Activated naive CD4-positive, alpha-beta T cell treated with anti-CD3 and anti-CD28 coated beads, Interleukin-2, amount 10 ng/mL, durations not matched to agents 7 days and 5 days (primary cell): ENCODE data around the gene KAZN.

ENCODE experiments used
- CTCF ChIA-PET: fragments of 350-600 bp; sonication (Branson Sonifier 250); formaldehyde crosslinking; loops from one replicate; lab custom pipeline; 2021; ENCODE audit warnings: antibody characterized with exemption; lab: Charles Lee
- DNase-seq: peaks from one replicate; pipeline ENCODE4 v3.0.0-alpha.2; 2020
- H3K27ac Mint-ChIP-seq: one replicate; pipeline ENCODE4 v1.8.0; 2021; ENCODE audit warnings: mild to moderate bottlenecking, moderate library complexity, mixed read lengths
- H3K27me3 Mint-ChIP-seq: one replicate; pipeline ENCODE4 v1.8.0; 2021; ENCODE audit warnings: mild to moderate bottlenecking, mixed read lengths
- H3K36me3 Mint-ChIP-seq: one replicate; pipeline ENCODE4 v1.8.0; 2021; ENCODE audit warnings: mixed read lengths
- H3K4me1 Mint-ChIP-seq: one replicate; pipeline ENCODE4 v1.8.0; 2021; ENCODE audit warnings: mixed read lengths
- H3K4me3 Mint-ChIP-seq: one replicate; pipeline ENCODE4 v1.8.0; 2021; ENCODE audit warnings: mild to moderate bottlenecking, moderate library complexity, mixed read lengths
- H3K9me3 Mint-ChIP-seq: one replicate; pipeline ENCODE4 v1.8.0; 2021; ENCODE audit warnings: mixed read lengths

Gene KAZN

DNA sequence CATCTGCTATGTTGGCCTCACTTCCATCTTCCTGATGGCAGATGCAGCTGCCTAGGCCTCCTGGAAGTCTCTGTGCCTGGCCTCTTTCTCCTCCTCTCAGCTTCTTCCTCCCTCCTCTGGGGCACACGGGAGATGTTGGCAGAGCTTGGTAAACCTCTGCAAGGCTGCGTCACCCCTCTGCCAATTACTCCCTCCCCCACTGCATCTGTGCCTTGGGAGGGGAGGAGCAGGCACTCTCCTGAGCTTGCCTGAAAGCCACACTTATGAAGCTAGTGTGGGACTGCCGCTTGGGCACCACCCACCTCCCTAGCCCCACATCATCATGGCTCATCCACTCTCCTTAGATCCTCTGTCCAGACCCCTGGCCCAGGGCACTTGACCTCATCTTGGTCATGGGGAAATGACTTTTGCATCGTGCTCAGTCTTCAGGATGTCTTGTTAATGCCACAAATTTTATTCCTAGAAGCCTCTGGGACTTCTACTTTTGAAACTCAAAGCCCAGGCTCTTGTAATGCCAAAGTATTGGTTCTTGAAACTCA lies 547.7 kb downstream of the KAZN start:
- no peak overlapping the region for H3K27ac Mint-ChIP-seq
- no peaks in the 10 kb centered on the region for H3K36me3 Mint-ChIP-seq
- no peaks in the 10 kb centered on the region for H3K9me3 Mint-ChIP-seq
- CTCF ChIA-PET: no interaction called here
- peaks cover 86% of the 10 kb centered on the region for H3K27me3 Mint-ChIP-seq
- no peak overlapping the region for H3K4me3 Mint-ChIP-seq
- DNase-seq: no peak
- H3K4me1 Mint-ChIP-seq: no peaks in the 10 kb centered on the region

DNA sequence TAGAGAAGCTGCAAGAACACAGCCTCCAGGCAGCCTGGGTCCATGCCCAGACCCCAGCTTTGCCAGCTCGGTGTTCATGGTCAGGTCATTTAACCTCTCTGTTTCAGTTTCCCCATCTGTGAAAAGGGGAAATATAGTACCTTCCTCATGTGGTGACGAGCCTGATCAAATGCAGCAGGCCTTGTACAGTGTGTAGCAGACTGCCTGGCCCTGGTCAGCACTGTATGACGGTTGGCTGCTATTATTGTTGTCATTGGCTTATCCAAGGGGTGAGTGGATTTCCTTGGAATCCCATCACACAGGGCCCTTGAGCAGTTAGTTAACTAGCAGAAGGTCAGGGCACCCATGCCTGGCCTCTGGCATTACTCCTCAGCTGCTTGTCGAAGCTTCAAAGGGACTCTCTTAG lies 548.5 kb downstream of the KAZN start:
- H3K4me1 Mint-ChIP-seq: no peaks in the 10 kb centered on the region
- no peak overlapping the region for H3K27ac Mint-ChIP-seq
- CTCF ChIA-PET: interaction anchor here (1.4 kb wide), 1 partner anchor 158 kb away, joined by 4 read pairs; no protein-coding TSS in a partner anchor
- H3K9me3 Mint-ChIP-seq: no peaks in the 10 kb centered on the region
- no peak overlapping the region for H3K4me3 Mint-ChIP-seq
- no peak for DNase-seq
- no peaks in the 10 kb centered on the region for H3K36me3 Mint-ChIP-seq
- peaks cover 86% of the 10 kb centered on the region for H3K27me3 Mint-ChIP-seq

DNA sequence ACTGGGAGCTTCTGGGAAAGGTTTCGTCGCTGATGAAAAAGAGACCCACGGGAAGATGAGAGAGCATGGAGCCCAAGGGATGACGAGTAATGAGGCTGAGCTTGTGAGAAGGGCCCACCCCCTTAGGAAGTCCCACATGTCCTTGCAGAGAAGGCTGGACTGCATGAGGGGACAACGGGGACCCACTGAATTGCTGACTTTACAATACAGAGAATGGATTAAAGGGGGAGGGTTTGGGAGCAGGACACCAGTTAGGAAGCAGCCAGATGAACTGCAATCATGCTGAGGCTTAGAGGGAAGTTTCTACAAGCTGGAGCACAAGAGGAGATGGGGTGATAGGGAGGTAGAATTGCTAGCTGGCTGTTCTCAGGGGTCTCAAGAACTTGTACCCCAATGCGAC lies 549.5 kb downstream of the KAZN start:
- peaks cover 90% of the 10 kb centered on the region for H3K27me3 Mint-ChIP-seq
- DNase-seq: no peak
- H3K27ac Mint-ChIP-seq: no peak overlapping the region
- no peaks in the 10 kb centered on the region for H3K9me3 Mint-ChIP-seq
- H3K4me3 Mint-ChIP-seq: no peak overlapping the region
- H3K36me3 Mint-ChIP-seq: no peaks in the 10 kb centered on the region
- H3K4me1 Mint-ChIP-seq: peaks cover 5% of the 10 kb centered on the region
- CTCF ChIA-PET: interaction anchor here (1.0 to 1.4 kb wide), 4 partner anchors 8 to 157 kb away, joined by 3 to 4 read pairs (median 4); no protein-coding TSS in a partner anchor

DNA sequence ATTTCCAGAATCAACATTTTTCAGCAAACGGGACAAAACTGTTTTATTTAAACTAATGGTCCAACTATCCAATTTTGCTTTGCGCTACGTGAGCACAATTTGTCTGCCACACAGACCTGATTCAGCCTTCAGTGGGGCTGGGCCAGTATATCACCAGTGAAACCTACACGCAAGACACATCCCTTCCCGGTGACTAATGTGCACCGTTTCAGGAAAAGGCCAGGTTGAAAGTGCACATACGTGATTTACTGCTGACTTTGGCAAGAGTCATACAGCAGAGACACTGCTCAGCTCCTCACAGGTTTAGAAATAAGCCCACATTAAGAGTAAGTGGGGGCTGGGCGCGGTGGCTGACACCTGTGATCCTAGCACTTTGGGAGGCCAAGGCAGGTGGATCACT lies 550.0 kb downstream of the KAZN start:
- Mint-ChIP-seq H3K36me3 (no peaks in the 10 kb centered on the region), H3K27ac (no peak overlapping the region), H3K27me3 (peaks cover 91% of the 10 kb centered on the region), H3K4me1 (peaks cover 5% of the 10 kb centered on the region), H3K9me3 (no peaks in the 10 kb centered on the region), H3K4me3 (no peak overlapping the region)
- DNase-seq: no peak
- CTCF ChIA-PET: interaction anchor here (1.0 to 1.4 kb wide), 4 partner anchors 8 to 156 kb away, joined by 3 to 4 read pairs (median 4); no protein-coding TSS in a partner anchor

DNA sequence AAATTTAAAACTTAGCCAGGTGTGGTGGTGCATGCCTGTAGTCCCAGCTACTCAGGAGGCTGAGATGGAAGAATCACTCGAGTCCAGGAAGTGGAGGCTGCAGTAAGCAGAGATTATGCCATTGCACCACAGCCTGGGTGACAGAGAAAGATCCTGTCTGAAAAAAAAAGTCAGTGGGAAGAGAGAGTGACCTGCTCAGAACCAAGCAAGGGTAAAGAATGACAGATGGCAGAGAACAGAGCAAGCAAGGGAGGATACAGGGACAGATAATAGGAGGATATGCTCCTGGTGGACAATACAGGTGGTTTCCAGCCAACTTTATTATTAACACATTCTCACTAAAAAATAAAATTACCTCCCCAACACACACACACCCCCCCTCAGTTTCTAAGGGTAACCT lies 550.5 kb downstream of the KAZN start:
- Mint-ChIP-seq H3K9me3 (no peaks in the 10 kb centered on the region), H3K27me3 (peaks cover 93% of the 10 kb centered on the region)
- CTCF ChIA-PET: interaction anchor here (1.7 kb wide), 1 partner anchor 106 kb away, joined by 3 read pairs; no protein-coding TSS in a partner anchor

DNA sequence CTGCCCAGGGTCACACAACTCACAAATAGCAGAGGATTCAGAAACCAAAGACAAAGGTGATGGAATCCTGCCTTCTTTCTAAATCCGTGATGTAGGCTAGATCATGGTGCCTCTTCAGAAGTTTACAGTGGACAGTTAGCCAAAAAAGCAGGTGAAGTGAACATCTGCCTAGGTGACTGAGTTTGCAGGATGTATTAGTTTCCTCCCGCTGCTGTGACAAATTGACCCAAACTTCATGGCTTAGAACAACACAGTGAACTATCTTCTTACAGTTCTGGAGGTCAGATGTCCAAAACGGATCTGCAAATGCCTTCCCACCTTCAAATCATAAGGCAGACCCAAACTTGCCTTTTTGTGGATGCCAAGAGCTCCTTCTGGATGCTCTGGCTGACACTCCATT lies 551.9 kb downstream of the KAZN start:
- no peak for DNase-seq
- CTCF ChIA-PET: interaction anchor here (1.7 to 4.3 kb wide), 4 partner anchors 22 to 155 kb away, joined by 3 to 22 read pairs (median 12); no protein-coding TSS in a partner anchor
- Mint-ChIP-seq H3K9me3 (no peaks in the 10 kb centered on the region), H3K27ac (no peak overlapping the region), H3K4me3 (no peak overlapping the region), H3K27me3 (peaks cover 93% of the 10 kb centered on the region), H3K4me1 (peaks cover 14% of the 10 kb centered on the region), H3K36me3 (no peaks in the 10 kb centered on the region)

More for the DNA sequence above, 550.5 kb downstream of the KAZN start:
- DNase-seq: no peak
- no peaks in the 10 kb centered on the region for H3K36me3 Mint-ChIP-seq
- H3K4me3 Mint-ChIP-seq: no peak overlapping the region
- H3K4me1 Mint-ChIP-seq: peaks cover 5% of the 10 kb centered on the region
- H3K27ac Mint-ChIP-seq: no peak overlapping the region

DNA sequence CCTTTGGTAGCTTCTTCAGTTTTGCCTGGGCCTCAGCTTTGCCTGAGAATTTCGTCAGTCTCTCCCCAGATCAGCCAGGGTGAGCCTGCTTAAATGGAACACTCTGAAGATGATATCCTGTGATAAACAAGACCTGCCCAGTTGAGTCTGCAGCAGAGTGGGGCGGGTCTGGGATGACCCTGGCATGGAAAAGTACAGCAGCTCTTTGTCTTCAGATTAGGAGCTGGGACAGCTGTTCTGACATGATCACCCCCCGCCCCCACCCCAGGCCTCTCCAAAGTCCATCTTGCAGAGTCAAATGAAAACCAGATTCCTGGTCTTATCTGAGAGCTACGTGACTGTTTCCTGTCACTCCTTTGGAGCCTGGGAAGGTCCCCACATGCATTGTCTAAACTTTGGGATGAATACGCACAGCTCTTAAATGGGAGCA lies 552.9 kb downstream of the KAZN start:
- CTCF ChIA-PET: interaction anchor here (0.7 to 4.3 kb wide), 8 partner anchors 12 to 169 kb away, joined by 3 to 22 read pairs (median 4); no protein-coding TSS in a partner anchor
- Mint-ChIP-seq H3K4me3 (no peak overlapping the region), H3K27ac (no peak overlapping the region), H3K4me1 (peaks cover 24% of the 10 kb centered on the region), H3K27me3 (peaks cover 93% of the 10 kb centered on the region), H3K36me3 (no peaks in the 10 kb centered on the region), H3K9me3 (no peaks in the 10 kb centered on the region)
- DNase-seq: no peak

DNA sequence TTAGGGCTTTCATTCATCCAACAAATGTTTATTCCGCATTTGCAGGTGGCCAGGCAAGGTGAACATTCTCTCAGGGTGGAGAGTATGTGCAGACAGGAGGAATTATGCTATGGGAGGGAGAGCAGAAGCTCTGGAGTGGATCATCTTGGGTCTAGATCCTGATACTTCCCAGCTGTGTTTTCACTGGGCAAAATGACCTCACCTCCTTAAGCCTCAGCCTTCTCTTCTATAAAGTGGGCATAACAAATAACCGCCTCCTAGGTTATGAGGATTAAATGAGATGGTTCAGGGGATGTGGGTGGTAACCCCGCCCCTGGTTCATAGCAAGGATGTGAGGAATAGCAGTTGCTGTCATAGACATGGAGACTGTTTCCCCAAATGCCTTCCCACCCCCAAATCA lies 553.4 kb downstream of the KAZN start:
- Mint-ChIP-seq H3K36me3 (no peaks in the 10 kb centered on the region), H3K4me3 (no peak overlapping the region), H3K4me1 (peaks cover 29% of the 10 kb centered on the region), H3K9me3 (no peaks in the 10 kb centered on the region), H3K27ac (no peak overlapping the region), H3K27me3 (peaks cover 91% of the 10 kb centered on the region)
- no peak for DNase-seq
- CTCF ChIA-PET: interaction anchor here (0.7 to 4.3 kb wide), 10 partner anchors 13 to 168 kb away, joined by 3 to 22 read pairs (median 4); no protein-coding TSS in a partner anchor

DNA sequence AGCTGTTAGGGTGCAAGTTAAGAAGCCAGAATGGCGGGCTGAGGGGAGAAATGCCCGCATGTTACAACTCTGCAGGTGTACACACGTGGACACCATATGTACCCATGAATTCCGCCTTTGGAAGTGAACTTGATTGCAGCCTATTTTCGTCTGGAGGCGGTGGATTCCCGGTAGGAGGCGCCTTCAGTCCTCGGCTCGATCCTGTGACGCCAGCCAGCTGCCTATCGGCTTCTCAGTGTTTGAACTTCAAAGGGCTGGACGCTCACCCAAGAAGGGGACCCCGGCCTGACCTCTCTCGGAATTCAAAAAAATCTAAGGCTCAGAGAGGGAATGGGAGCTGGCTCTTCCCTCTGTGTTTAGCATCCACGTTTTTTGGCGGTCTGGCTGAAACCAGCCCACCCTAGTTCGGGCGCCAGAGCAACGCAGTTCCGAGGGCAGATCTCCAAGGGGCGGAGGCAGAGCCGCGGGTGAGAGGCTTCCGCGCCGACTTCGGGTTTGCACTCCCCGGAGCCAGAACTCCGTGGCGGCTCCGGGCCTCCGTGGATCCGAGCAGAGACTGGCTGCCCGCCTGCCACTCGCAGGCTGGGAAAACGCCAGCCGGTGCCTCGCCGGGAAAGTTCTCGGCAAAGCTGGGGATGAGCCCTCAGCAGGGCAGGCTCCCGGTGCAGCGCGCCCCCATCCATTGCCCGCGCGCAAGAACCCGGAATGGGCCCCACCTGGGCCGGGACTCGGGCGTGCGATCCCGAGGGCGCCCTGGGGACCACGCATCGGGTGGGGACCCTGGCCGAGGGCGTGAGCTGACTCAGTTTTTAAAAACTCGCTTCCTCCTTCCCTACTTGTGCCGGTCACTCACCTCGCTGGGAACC lies 554.1 kb downstream of the KAZN start:
- no peak overlapping the region for H3K27ac Mint-ChIP-seq
- H3K4me3 Mint-ChIP-seq: peak overlapping the region; percentile 41
- H3K4me1 Mint-ChIP-seq: peaks cover 36% of the 10 kb centered on the region
- CTCF ChIA-PET: interaction anchor here (0.7 to 4.3 kb wide), 10 partner anchors 13 to 167 kb away, joined by 3 to 22 read pairs (median 4); no protein-coding TSS in a partner anchor
- no peaks in the 10 kb centered on the region for H3K9me3 Mint-ChIP-seq
- peaks cover 87% of the 10 kb centered on the region for H3K27me3 Mint-ChIP-seq
- peak; percentile 46 for DNase-seq
- no peaks in the 10 kb centered on the region for H3K36me3 Mint-ChIP-seq

DNA sequence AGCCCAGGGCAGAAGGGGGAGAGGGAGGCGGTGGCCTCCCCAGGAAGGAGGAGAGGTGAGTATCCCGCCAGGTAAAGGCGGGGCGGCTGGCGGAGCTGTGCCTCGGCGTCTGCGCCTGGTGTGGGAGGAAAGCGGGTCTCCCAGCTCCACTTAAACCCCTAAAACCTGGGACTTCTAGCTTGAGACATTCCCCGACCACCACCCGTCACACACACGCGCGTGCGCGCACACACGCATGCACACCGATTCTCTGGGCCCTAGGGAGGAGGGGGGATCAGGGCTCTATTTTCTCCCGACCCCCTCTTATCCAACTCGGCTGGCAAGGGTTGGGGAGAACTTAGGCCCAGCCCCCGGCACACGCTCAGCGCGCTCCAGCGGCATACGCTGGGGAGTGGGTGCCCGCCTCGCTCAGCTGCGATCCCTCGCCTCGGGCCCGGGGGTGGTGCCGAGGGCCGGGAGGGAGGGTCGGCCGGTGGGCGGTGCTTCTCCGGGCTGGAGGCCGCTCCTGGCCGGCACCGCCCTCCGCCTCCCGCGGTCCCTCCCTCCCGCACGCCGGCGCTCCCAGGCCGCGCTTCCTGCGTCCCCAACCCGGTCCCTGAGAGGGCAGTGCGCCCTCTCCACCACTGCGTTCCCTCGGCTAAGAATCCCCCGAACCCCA lies 554.8 kb downstream of the KAZN start, which contains the start of gene TMEM51:
TSS of gene TMEM51 (plus strand) at position 564 of the 658 bp plus-strand sequence. CDS start 61,341 bp downstream, outside the sequence.
- no peaks in the 10 kb centered on the region for H3K9me3 Mint-ChIP-seq
- H3K4me1 Mint-ChIP-seq: peaks cover 42% of the 10 kb centered on the region
- H3K27me3 Mint-ChIP-seq: peaks cover 83% of the 10 kb centered on the region
- DNase-seq: peak; percentile 29
- CTCF ChIA-PET: interaction anchor here (0.6 to 4.3 kb wide), 7 partner anchors 25 to 156 kb away, joined by 4 to 22 read pairs (median 6); no protein-coding TSS in a partner anchor
- no peak within 1 kb of the TSS for H3K27ac Mint-ChIP-seq
- H3K4me3 Mint-ChIP-seq: peak within 1 kb of the TSS; percentile 42
- no peaks in the 10 kb centered on the region for H3K36me3 Mint-ChIP-seq

DNA sequence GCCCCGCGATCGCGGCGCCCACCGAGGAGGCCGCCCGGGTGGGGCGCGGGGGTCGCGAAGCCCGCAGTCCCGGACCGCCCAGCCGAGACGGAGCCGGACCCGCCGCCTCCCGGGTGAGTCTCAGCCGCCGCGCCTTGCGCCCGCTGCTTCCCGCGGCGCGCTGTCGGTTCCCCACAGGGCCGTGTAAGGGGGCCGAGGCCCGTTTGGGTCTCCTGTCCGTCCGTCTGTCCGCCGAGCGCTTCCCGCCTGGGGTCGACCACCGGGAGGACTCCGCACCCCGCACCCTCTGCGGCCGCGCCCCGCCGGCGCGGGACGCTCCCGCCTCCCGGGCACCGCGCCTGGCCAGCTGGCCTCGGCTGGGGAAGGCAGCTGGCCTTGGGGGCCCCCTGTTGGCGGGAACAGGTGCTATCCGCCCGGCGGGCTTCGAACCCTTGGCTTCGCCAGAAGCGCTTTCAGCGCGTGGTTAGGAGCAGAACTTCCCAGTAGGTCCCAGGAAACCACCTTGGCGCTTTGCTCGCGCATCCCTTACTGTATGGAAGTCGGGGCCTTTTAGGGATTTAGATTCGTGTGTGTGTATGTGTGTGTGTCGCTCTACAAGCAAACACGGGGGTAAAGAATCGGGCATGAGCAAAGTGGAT lies 555.5 kb downstream of the KAZN start:
- Mint-ChIP-seq H3K4me1 (peaks cover 48% of the 10 kb centered on the region), H3K4me3 (peak overlapping the region; percentile 42), H3K27me3 (peaks cover 78% of the 10 kb centered on the region), H3K9me3 (no peaks in the 10 kb centered on the region), H3K27ac (no peak overlapping the region), H3K36me3 (no peaks in the 10 kb centered on the region)
- CTCF ChIA-PET: interaction anchor here (0.6 to 2.3 kb wide), 4 partner anchors 108 to 156 kb away, joined by 4 to 8 read pairs (median 5); no protein-coding TSS in a partner anchor
- DNase-seq: peak; percentile 54

DNA sequence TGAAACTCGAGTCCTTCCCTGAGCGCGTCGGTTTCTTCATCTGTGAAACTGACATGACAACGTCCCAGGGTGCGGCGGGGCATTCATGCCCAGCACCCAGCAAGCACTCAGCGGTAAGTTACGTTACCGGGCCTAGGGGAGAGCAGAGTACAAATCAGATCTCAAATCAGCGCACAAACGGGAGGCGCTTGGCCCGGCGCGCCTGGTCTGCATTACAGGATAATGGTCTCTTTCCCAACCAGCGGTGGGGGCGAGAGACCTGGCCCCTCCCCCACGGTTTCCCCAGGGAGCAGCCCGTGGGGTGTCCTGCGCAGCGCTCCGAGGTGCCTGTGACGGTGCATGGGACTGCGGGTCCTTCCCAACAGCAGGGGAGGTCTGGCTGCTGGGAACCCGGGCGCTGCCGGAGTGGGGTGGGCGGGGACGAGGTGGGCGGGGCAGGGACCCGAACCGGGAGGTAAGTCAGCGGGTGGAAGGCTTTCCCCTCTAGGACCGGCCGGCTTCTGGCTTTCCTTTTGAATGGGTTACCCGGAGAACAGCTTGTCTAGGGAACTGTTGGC lies 556.1 kb downstream of the KAZN start:
- H3K27me3 Mint-ChIP-seq: peaks cover 76% of the 10 kb centered on the region

DNA sequence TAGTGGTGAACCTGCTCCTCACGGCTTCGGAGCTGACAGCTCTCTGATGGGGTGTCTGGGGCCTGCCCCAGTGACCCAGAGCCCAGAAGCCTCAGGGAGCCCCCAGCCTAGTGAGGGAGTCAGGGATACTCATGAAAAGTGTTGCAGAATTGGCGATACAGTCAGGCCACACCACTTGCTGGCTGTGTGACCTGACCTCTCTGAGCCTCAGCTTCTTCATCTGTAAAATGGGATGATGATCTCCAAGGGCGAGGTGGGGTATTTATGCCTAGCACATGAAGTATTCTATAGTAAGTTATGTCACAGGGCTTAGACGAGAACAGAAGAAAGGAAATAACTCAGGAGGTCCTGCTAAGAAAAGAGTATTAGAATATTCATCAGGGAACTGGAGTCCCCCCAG lies 556.7 kb downstream of the KAZN start:
- DNase-seq: no peak
- H3K9me3 Mint-ChIP-seq: no peaks in the 10 kb centered on the region
- peaks cover 57% of the 10 kb centered on the region for H3K4me1 Mint-ChIP-seq
- no peak overlapping the region for H3K27ac Mint-ChIP-seq
- CTCF ChIA-PET: interaction anchor here (2.7 kb wide), 1 partner anchor 26 kb away, joined by 11 read pairs; no protein-coding TSS in a partner anchor
- no peaks in the 10 kb centered on the region for H3K36me3 Mint-ChIP-seq
- H3K4me3 Mint-ChIP-seq: no peak overlapping the region
- peaks cover 72% of the 10 kb centered on the region for H3K27me3 Mint-ChIP-seq

More for the DNA sequence above, 556.1 kb downstream of the KAZN start:
- no peaks in the 10 kb centered on the region for H3K9me3 Mint-ChIP-seq
- CTCF ChIA-PET: no interaction called here
- peaks cover 54% of the 10 kb centered on the region for H3K4me1 Mint-ChIP-seq
- H3K27ac Mint-ChIP-seq: no peak overlapping the region
- peak; percentile 26 for DNase-seq
- peak overlapping the region; percentile 42 for H3K4me3 Mint-ChIP-seq
- no peaks in the 10 kb centered on the region for H3K36me3 Mint-ChIP-seq
